H9 (cell line): ENCODE data around the gene RNF175. TPM values are rescaled to one million over a fixed set of nuclear protein-coding genes. Genes with fewer than 3 reads are reported as not detected.

Experiments used
- DNase-seq: peaks from one replicate; pipeline ENCODE4 v3.0.0-alpha.2; 2017
- H2AFZ ChIP-seq: one replicate; pipeline ENCODE4 v1.6.1; 2013; ENCODE audit warnings: mild to moderate bottlenecking, low read length, control low read depth, moderate library complexity
- H2AK5ac ChIP-seq: 2 replicates; pipeline ENCODE4 v1.6.1; 2013; ENCODE audit warnings: low read length, control low read depth, mixed read lengths; ENCODE audit not compliant: insufficient read length
- H2BK120ac ChIP-seq: one replicate; pipeline ENCODE4 v1.6.1; 2013; ENCODE audit warnings: low read depth, mild to moderate bottlenecking, low read length, control low read depth, inconsistent platforms; ENCODE audit not compliant: poor library complexity, severe bottlenecking
- H2BK12ac ChIP-seq: 2 replicates; pipeline ENCODE4 v1.6.1; 2013; ENCODE audit warnings: low read length, control low read depth, mixed read lengths, low read depth; ENCODE audit not compliant: insufficient read length
- H2BK15ac ChIP-seq: 2 replicates; pipeline ENCODE4 v1.6.1; 2013; ENCODE audit warnings: low read depth, low read length, control low read depth
- H2BK20ac ChIP-seq: one replicate; pipeline ENCODE4 v1.6.1; 2013; ENCODE audit warnings: low read depth, mild to moderate bottlenecking, low read length, control low read depth, inconsistent platforms; ENCODE audit not compliant: poor library complexity, severe bottlenecking
- H2BK5ac ChIP-seq: 2 replicates; pipeline ENCODE4 v1.6.1; 2013; ENCODE audit warnings: low read length, control low read depth, mixed read lengths; ENCODE audit not compliant: insufficient read length
- H3K14ac ChIP-seq: 2 replicates; pipeline ENCODE4 v1.6.1; 2013; ENCODE audit warnings: low read length, control low read depth; ENCODE audit not compliant: insufficient read depth
- H3K18ac ChIP-seq: 2 replicates; pipeline ENCODE4 v1.6.1; 2013; ENCODE audit warnings: low read depth, mild to moderate bottlenecking, mixed read lengths, low read length, control low read depth; ENCODE audit not compliant: insufficient read length
- H3K23ac ChIP-seq: 2 replicates; pipeline ENCODE4 v1.6.1; 2013; ENCODE audit warnings: low read length, control low read depth, mixed read lengths, low read depth; ENCODE audit not compliant: insufficient read length
- H3K23me2 ChIP-seq: 2 replicates; pipeline ENCODE4 v1.6.1; 2013; ENCODE audit warnings: low read depth, mild to moderate bottlenecking, mixed read lengths, low read length, control low read depth; ENCODE audit not compliant: insufficient read length, poor library complexity, severe bottlenecking
- H3K27ac ChIP-seq: 2 replicates; pipeline ENCODE4 v1.5.1; 2013; ENCODE audit warnings: low read length, control low read depth, mixed read lengths, low read depth; ENCODE audit not compliant: insufficient read length
- H3K27me3 ChIP-seq: 2 replicates; pipeline ENCODE4 v1.6.1; 2013; ENCODE audit warnings: low read length, control low read depth, inconsistent platforms; ENCODE audit not compliant: insufficient read depth
- H3K4ac ChIP-seq: 2 replicates; pipeline ENCODE4 v1.6.1; 2013; ENCODE audit warnings: low read depth, mild to moderate bottlenecking, control low read depth, inconsistent platforms, low read length, moderate library complexity
- H3K4me1 ChIP-seq: 2 replicates; pipeline ENCODE4 v1.6.1; 2013; ENCODE audit warnings: low read length, control low read depth, inconsistent platforms; ENCODE audit not compliant: insufficient read depth
- H3K4me2 ChIP-seq: 2 replicates; pipeline ENCODE4 v1.6.1; 2013; ENCODE audit warnings: low read length, control low read depth, mixed read lengths; ENCODE audit not compliant: insufficient read length, insufficient read depth
- H3K56ac ChIP-seq: 2 replicates; pipeline ENCODE4 v1.6.1; 2013; ENCODE audit warnings: low read depth, mild to moderate bottlenecking, mixed read lengths, low read length, control low read depth; ENCODE audit not compliant: insufficient read length
- H3K79me1 ChIP-seq: 2 replicates; pipeline ENCODE4 v1.6.1; 2013; ENCODE audit warnings: low read depth, mild to moderate bottlenecking, moderate library complexity, low read length, control low read depth, inconsistent platforms; ENCODE audit not compliant: insufficient read depth, poor library complexity, severe bottlenecking
- H3K79me2 ChIP-seq: 2 replicates; pipeline ENCODE4 v1.6.1; 2013; ENCODE audit warnings: low read length, control low read depth, inconsistent platforms; ENCODE audit not compliant: insufficient read depth
- H3K9ac ChIP-seq: 2 replicates; pipeline ENCODE4 v1.6.1; 2013; ENCODE audit warnings: low read length, control low read depth, mixed read lengths; ENCODE audit not compliant: insufficient read length; ENCODE audit errors: extremely low read depth
- H3K9me3 ChIP-seq: one replicate; pipeline ENCODE4 v1.6.1; 2013; ENCODE audit warnings: low read depth, low read length, inconsistent platforms; ENCODE audit not compliant: control insufficient read depth
- H3T11ph ChIP-seq: one replicate; pipeline ENCODE4 v1.6.1; 2013; ENCODE audit warnings: mild to moderate bottlenecking, low read length, control low read depth, inconsistent platforms
- H4K20me1 ChIP-seq: one replicate; pipeline ENCODE4 v1.6.1; 2013; ENCODE audit not compliant: control insufficient read depth, insufficient read length, insufficient read depth
- H4K5ac ChIP-seq: 2 replicates; pipeline ENCODE4 v1.6.1; 2013; ENCODE audit warnings: low read depth, mild to moderate bottlenecking, mixed read lengths, low read length, control low read depth; ENCODE audit not compliant: insufficient read length
- H4K8ac ChIP-seq: replicated peaks from 2 replicates; pipeline ENCODE4 v1.6.1; 2013; ENCODE audit warnings: low read length, control low read depth, mixed read lengths, low read depth; ENCODE audit not compliant: insufficient read length
- H4K91ac ChIP-seq: 2 replicates; pipeline ENCODE4 v1.6.1; 2013; ENCODE audit warnings: low read depth, mild to moderate bottlenecking, moderate library complexity, mixed read lengths, low read length, control low read depth; ENCODE audit not compliant: insufficient read length
- H3K27ac Mint-ChIP-seq, 3 experiments: 2 replicates in 2 of 3; 3 replicates in 1 of 3; pipeline ENCODE4 v1.8.0; 2020 to 2021; ENCODE audit warnings: mixed read lengths in 3 of 3, mild to moderate bottlenecking in 1 of 3, moderate library complexity in 1 of 3
- H3K27me3 Mint-ChIP-seq: 2 replicates; pipeline ENCODE4 v1.8.0; 2021; ENCODE audit warnings: low read depth, mild to moderate bottlenecking, moderate library complexity, mixed read lengths
- H3K36me3 Mint-ChIP-seq, 3 experiments: 2 replicates in 2 of 3; 3 replicates in 1 of 3; pipeline ENCODE4 v1.8.0; 2020 to 2021; ENCODE audit warnings: low read depth in 3 of 3, mixed read lengths in 3 of 3; ENCODE audit not compliant: insufficient read depth in 1 of 3
- H3K4me1 Mint-ChIP-seq, 2 experiments: 2 replicates each; pipeline ENCODE4 v1.8.0; 2020; ENCODE audit warnings: mixed read lengths in 2 of 2
- H3K4me3 Mint-ChIP-seq, 2 experiments: 2 replicates in 1 of 2; 3 replicates in 1 of 2; pipeline ENCODE4 v1.8.0; 2020 to 2021; ENCODE audit warnings: mild to moderate bottlenecking in 2 of 2, mixed read lengths in 2 of 2, moderate library complexity in 1 of 2
- H3K9me3 Mint-ChIP-seq, 2 experiments: 2 replicates in 1 of 2; 3 replicates in 1 of 2; pipeline ENCODE4 v1.8.0; 2020; ENCODE audit warnings: mild to moderate bottlenecking in 2 of 2, mixed read lengths in 2 of 2, moderate library complexity in 1 of 2
- WGBS: extraction: QIAGEN DNeasy Blood & Tissue Kit; methylation state at CpG from one replicate; pipeline ENCODE4 v1.1.7; 2013; ENCODE audit warnings: missing lambda C conversion rate, low lambda C conversion rate, mixed read lengths; ENCODE audit not compliant: insufficient read length; ENCODE audit errors: extremely low coverage; 5-methylcytosine and 5-hydroxymethylcytosine counted together
- total RNA-seq: library from RNA; stranded (reverse); gene quantifications from 2 replicates; pipeline ENCODE4 v1.2.1, GENCODE V29; 2021
- TF ChIP-seq, protein P1 (sequence below): fragments of 200-600 bp; sonication (generic); conservative IDR thresholded peaks from 3 replicates; pipeline ENCODE4 v1.8.0; 2021; ENCODE audit warnings: antibody characterized with exemption, mild to moderate bottlenecking

The RNF175 gene
- total RNA-seq, 1 experiment from 2014 or later: 4.3 TPM

DNA sequence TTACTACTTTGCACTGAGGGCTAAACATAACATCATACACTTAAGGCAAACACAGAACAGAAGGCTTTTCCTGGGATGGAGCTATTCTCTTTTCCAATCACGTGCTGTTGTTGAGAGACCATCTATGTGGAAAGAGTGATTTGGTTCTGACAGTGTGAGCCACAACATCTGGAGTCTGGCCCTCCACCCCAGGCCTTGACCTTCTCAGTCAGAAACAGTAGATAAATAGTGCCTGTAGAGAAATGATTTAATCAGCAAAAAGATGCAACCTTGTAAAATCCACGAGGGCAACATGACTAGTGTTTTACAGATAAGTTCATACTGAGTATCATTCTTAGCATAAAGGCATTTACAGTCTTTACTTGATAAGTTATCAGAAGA lies 39.9 kb upstream of the RNF175 start:
- no peak overlapping the region for H3K9ac ChIP-seq

More for the DNA sequence above, 39.9 kb upstream of the RNF175 start:
- no peaks in the 10 kb centered on the region; the same call in none of the 2 replicates for H3K27me3 Mint-ChIP-seq
- Histone ChIP-seq H2AFZ (no peak overlapping the region), H2BK120ac (no peak overlapping the region), H4K8ac (no peak overlapping the region), H3K4me1 (no peaks in the 10 kb centered on the region), H3K23me2 (no peaks in the 10 kb centered on the region), H3K27me3 (no peaks in the 10 kb centered on the region), H2BK5ac (no peak overlapping the region), H3K18ac (no peak overlapping the region), H2AK5ac (no peak overlapping the region), H3K56ac (no peak overlapping the region), H2BK15ac (no peak overlapping the region), H3K9me3 (no peaks in the 10 kb centered on the region), H3K23ac (no peak overlapping the region), H3K79me2 (no peaks in the 10 kb centered on the region), H3K4ac (no peak overlapping the region), H3K79me1 (no peaks in the 10 kb centered on the region), H2BK12ac (no peak overlapping the region), H3K4me2 (no peak overlapping the region), H3K14ac (no peak overlapping the region), H4K20me1 (no peaks in the 10 kb centered on the region), H4K91ac (no peak overlapping the region), H4K5ac (no peak overlapping the region), H3K27ac (no peak overlapping the region), H3T11ph (no peak overlapping the region), H2BK20ac (no peak overlapping the region)
- DNase-seq: no peak
- no CpG with 5 or more reads among the region's 2 CpGs for WGBS
- no peak overlapping the region for H3K27ac Mint-ChIP-seq
- H3K36me3 Mint-ChIP-seq: peaks cover 0 to 3% (median 0%) of the 10 kb centered on the region in 3 experiments; a peak in 1 of 7 replicates
- TF ChIP-seq, protein P1, sequence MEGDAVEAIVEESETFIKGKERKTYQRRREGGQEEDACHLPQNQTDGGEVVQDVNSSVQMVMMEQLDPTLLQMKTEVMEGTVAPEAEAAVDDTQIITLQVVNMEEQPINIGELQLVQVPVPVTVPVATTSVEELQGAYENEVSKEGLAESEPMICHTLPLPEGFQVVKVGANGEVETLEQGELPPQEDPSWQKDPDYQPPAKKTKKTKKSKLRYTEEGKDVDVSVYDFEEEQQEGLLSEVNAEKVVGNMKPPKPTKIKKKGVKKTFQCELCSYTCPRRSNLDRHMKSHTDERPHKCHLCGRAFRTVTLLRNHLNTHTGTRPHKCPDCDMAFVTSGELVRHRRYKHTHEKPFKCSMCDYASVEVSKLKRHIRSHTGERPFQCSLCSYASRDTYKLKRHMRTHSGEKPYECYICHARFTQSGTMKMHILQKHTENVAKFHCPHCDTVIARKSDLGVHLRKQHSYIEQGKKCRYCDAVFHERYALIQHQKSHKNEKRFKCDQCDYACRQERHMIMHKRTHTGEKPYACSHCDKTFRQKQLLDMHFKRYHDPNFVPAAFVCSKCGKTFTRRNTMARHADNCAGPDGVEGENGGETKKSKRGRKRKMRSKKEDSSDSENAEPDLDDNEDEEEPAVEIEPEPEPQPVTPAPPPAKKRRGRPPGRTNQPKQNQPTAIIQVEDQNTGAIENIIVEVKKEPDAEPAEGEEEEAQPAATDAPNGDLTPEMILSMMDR: no peak
- no peak overlapping the region for H3K4me3 Mint-ChIP-seq
- peaks cover 0 to 4% of the 10 kb centered on the region in 2 experiments for H3K4me1 Mint-ChIP-seq
- no peaks in the 10 kb centered on the region for H3K9me3 Mint-ChIP-seq
